ENCODE results near the gene ARSK.

The ARSK gene, protein sequence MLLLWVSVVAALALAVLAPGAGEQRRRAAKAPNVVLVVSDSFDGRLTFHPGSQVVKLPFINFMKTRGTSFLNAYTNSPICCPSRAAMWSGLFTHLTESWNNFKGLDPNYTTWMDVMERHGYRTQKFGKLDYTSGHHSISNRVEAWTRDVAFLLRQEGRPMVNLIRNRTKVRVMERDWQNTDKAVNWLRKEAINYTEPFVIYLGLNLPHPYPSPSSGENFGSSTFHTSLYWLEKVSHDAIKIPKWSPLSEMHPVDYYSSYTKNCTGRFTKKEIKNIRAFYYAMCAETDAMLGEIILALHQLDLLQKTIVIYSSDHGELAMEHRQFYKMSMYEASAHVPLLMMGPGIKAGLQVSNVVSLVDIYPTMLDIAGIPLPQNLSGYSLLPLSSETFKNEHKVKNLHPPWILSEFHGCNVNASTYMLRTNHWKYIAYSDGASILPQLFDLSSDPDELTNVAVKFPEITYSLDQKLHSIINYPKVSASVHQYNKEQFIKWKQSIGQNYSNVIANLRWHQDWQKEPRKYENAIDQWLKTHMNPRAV

DNA sequence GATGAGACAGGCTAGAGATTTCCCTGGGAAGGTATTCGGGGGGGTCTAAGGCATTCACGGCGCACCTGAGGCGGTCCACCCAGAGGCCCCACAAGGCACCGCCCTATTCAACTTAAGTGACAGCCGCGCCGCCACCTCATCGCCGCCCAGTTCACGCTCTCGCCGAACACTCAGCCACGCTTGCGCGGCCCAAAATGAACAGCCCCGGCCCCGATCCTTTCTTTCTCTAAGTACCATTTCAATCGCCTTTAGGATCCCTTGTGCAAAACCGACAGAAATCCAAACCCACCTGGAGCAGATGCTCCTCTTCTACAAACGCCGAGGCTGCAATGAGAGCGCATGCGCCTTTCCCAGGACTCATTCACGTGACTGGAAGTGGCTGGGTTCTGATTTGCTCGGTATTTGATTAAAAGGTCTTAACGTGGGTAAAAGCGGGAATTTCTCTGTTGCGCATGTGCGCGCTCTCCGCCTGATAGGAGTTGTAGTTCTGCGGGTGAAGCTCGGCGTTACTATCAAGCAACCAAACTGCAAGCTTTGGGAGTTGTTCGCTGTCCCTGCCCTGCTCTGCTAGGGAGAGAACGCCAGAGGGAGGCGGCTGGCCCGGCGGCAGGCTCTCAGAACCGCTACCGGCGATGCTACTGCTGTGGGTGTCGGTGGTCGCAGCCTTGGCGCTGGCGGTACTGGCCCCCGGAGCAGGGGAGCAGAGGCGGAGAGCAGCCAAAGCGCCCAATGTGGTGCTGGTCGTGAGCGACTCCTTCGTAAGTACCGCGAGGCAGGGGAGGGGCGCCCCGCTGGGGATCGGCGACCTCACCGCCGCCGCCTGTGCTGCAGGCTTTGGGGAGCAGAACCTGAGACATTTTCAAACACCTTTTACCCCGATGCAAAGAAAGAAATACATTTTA lies at the start of gene ARSK, which contains the start of gene SKIC3:
TSS of gene ARSK (plus strand) at position 455 of the 902 bp plus-strand sequence. CDS start at position 633, 178 bp downstream.
TSS of gene SKIC3 (minus strand) at position 331 of the 902 bp plus-strand sequence. CDS start 7,827 bp downstream, outside the sequence.
- TF ChIP-seq, protein P1, sequence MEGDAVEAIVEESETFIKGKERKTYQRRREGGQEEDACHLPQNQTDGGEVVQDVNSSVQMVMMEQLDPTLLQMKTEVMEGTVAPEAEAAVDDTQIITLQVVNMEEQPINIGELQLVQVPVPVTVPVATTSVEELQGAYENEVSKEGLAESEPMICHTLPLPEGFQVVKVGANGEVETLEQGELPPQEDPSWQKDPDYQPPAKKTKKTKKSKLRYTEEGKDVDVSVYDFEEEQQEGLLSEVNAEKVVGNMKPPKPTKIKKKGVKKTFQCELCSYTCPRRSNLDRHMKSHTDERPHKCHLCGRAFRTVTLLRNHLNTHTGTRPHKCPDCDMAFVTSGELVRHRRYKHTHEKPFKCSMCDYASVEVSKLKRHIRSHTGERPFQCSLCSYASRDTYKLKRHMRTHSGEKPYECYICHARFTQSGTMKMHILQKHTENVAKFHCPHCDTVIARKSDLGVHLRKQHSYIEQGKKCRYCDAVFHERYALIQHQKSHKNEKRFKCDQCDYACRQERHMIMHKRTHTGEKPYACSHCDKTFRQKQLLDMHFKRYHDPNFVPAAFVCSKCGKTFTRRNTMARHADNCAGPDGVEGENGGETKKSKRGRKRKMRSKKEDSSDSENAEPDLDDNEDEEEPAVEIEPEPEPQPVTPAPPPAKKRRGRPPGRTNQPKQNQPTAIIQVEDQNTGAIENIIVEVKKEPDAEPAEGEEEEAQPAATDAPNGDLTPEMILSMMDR (IDR thresholded peaks at IDR 0.05; ENCODE audit: low read depth, low read length, missing control alignments): peak; percentile 69
- H3K27me3 ChIP-seq (replicated peaks): no peaks in the 10 kb centered on the region
- H3K27ac ChIP-seq: peak within 1 kb of the TSS; percentile 84
- peak; percentile 99 for DNase-seq
- in situ Hi-C loops (cut with HindIII; ENCODE audit: low pct_ligation_motif_present, low sequenced_read_pairs): no loop called here
- peak within 1 kb of the TSS; percentile 93 for H3K4me3 ChIP-seq (ENCODE audit: low read depth, low read length)
- no peaks in the 10 kb centered on the region for H3K36me3 ChIP-seq (replicated peaks)

DNA sequence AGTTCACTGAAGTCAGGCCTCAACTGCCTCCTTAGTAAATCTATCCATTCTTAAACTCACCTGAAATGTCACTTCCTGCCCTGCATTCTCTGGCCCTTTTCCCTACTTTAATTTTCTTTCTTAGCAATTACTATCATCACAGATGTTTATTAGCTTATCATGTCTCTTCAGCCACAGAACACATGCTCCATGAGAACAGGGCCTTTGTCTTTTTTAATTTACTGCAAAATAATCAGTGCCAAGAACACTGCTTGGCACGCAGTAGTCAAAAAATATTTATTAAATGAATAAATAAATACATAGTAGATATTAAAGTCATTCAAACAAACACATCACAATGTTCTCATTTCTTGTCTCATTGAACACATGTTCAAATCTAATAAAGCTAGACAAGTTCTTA lies 46.4 kb upstream of the ARSK start:
- Histone ChIP-seq H3K4me3 (ENCODE audit: low read depth, low read length) (no peak overlapping the region), H3K27me3 (replicated peaks) (no peaks in the 10 kb centered on the region), H3K27ac (no peak overlapping the region), H3K36me3 (replicated peaks) (peaks cover 47% of the 10 kb centered on the region)
- in situ Hi-C loops (cut with HindIII; ENCODE audit: low pct_ligation_motif_present, low sequenced_read_pairs): no loop called here
- DNase-seq: no peak
- TF ChIP-seq, protein P1 (IDR thresholded peaks at IDR 0.05; ENCODE audit: low read depth, low read length, missing control alignments): no peak

DNA sequence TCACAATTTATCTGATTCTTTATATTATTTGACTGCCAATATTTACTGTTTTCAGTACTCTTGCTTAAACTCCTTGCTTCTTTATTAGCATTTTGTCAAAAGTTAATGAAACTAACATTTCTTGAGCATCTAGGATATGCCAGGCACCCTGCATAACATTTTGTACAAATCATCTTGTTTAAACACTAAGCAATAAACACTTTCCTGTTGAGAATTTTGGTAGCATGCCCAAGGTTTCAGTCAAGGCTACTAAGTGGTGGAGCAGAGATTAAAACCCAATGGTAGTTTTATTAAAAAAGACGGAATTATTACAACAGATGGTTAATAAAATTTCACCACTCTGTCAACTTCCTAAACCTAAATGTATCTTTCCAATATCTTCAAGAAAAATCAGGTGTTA lies 43.3 kb upstream of the ARSK start:
- H3K36me3 ChIP-seq (replicated peaks): peaks cover 52% of the 10 kb centered on the region

DNA sequence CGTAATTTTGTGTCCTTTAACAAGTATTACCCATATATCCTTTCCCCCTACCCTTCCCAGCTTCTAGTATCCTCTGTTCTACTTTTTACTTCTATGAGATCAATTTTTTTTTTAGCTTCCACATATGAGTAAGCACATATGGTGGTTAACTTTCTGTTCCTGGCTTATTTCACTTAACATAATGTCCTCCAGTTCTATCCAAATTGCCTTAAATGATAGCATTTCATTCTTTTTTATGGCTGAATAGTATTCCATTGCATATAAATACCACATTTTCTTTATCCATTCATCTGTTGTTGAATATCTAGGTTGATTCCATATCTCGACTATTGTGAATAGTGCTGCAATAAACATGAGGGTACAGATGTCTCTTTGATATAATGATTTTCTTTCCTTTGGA lies 36.5 kb upstream of the ARSK start:
- H3K27ac ChIP-seq: no peak overlapping the region
- TF ChIP-seq, protein P1 (IDR thresholded peaks at IDR 0.05; ENCODE audit: low read depth, low read length, missing control alignments): no peak
- no peak for DNase-seq
- H3K27me3 ChIP-seq (replicated peaks): no peaks in the 10 kb centered on the region
- H3K4me3 ChIP-seq (ENCODE audit: low read depth, low read length): no peak overlapping the region
- in situ Hi-C loops (cut with HindIII; ENCODE audit: low pct_ligation_motif_present, low sequenced_read_pairs): no loop called here
- peaks cover 51% of the 10 kb centered on the region for H3K36me3 ChIP-seq (replicated peaks)

More for the DNA sequence above, 43.3 kb upstream of the ARSK start:
- Histone ChIP-seq H3K4me3 (ENCODE audit: low read depth, low read length) (no peak overlapping the region), H3K27ac (no peak overlapping the region), H3K27me3 (replicated peaks) (no peaks in the 10 kb centered on the region)
- in situ Hi-C loops (cut with HindIII; ENCODE audit: low pct_ligation_motif_present, low sequenced_read_pairs): no loop called here
- DNase-seq: no peak
- TF ChIP-seq, protein P1 (IDR thresholded peaks at IDR 0.05; ENCODE audit: low read depth, low read length, missing control alignments): no peak

DNA sequence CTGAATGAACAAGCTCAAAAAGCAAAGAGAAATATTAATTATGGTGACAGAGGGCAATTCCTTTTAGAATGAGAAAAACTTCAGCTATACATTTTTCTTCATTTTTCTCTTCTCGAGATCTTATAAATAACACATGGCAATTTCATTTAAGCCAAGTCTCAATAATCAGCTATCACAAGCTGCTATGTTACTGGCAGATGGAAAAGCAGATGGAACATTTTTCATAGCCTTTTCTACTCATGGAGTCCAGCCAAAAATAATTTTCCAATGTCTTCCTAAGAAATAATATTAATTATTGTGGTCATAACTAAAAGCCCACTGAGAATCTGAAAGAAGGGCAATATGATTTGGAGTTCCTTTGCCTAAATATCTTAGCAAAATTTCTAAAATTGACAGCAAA lies 35.8 kb upstream of the ARSK start:
- in situ Hi-C loops (cut with HindIII; ENCODE audit: low pct_ligation_motif_present, low sequenced_read_pairs): no loop called here
- H3K36me3 ChIP-seq (replicated peaks): peaks cover 51% of the 10 kb centered on the region
- H3K27ac ChIP-seq: no peak overlapping the region
- no peaks in the 10 kb centered on the region for H3K27me3 ChIP-seq (replicated peaks)
- TF ChIP-seq, protein P1 (IDR thresholded peaks at IDR 0.05; ENCODE audit: low read depth, low read length, missing control alignments): no peak
- DNase-seq: no peak
- H3K4me3 ChIP-seq (ENCODE audit: low read depth, low read length): no peak overlapping the region

Data from brain microvascular endothelial cell (primary cell).